ENCODE data around the gene ZNF98.

ZNF98 gene

DNA sequence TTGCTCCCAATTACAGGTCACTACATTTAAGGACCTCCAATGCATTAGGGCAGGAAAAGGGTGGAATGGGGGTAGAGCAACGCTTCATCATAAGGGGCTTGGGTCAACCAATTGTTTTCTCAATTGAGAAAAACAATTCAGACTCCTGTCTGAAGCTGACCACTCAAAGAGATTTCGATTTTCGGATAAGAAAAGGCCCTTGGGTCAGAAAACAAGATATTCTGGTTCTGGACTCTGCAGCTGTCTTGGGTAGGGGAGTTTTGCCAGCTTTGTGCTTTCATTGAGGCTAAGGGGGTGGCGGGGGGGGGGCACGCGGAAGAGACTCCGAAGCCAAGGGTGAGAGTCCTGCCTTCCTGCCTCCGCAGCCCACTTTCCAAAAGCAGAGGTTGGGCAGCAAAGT lies 4.8 kb upstream of the ZNF98 start:
- POLR2A ChIA-PET: no interaction called here
- CTCF ChIA-PET: no interaction called here

DNA sequence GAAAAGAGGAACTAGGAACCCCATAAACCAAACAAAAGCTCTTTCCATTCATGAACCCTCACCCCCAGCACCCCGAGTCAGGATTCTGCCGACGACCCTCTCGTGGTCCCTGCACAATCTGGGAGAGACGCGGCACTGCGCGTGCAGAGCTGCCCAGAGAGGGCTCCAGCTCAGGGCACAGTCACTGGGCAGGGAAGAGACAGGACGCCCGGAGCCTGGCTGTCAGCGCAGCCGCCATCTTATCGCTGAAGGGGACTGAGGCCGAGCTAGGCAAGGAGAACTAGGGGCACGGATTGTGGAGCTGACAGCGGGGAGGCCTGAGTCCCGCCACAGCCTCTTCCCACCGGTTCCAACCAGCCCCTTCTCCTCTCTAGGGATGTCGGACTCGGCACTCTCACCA lies 349 bp downstream of the ZNF98 start:
- POLR2A ChIA-PET: no interaction called here
- TF ChIP-seq BHLHE40 (IDR thresholded peaks at IDR 0.05; ENCODE audit: borderline replicate concordance) (no peak), ELF4 (IDR thresholded peaks at IDR 0.05) (no peak), ARNT (IDR thresholded peaks at IDR 0.05) (no peak), TARDBP (IDR thresholded peaks at IDR 0.05) (no peak), FOXM1 (IDR thresholded peaks at IDR 0.05; ENCODE audit: borderline replicate concordance) (no peak), NFRKB (IDR thresholded peaks at IDR 0.05) (no peak)
- CTCF ChIA-PET: no interaction called here
- DNase-seq (ENCODE audit: extremely low spot score): no peak

More for the DNA sequence above, 4.8 kb upstream of the ZNF98 start:
- DNase-seq (ENCODE audit: extremely low spot score): no peak
- TF ChIP-seq LEF1 (IDR thresholded peaks at IDR 0.05; ENCODE audit: borderline replicate concordance) (no peak), HDGF (IDR thresholded peaks at IDR 0.05; ENCODE audit: borderline replicate concordance) (no peak), ZNF384 (IDR thresholded peaks at IDR 0.05) (no peak), SP1 (IDR thresholded peaks at IDR 0.05) (no peak), FOXA1 (IDR thresholded peaks at IDR 0.05) (no peak), ARNT (IDR thresholded peaks at IDR 0.05) (no peak), TARDBP (IDR thresholded peaks at IDR 0.05) (no peak), ELF4 (IDR thresholded peaks at IDR 0.05) (no peak), BHLHE40 (IDR thresholded peaks at IDR 0.05; ENCODE audit: borderline replicate concordance) (no peak), L3MBTL2 (conservative IDR thresholded peaks at IDR 0.05) (no peak), FOXM1 (IDR thresholded peaks at IDR 0.05; ENCODE audit: borderline replicate concordance) (no peak), FOXK2 (IDR thresholded peaks at IDR 0.05) (no peak), CTBP1 (IDR thresholded peaks at IDR 0.05; ENCODE audit: borderline replicate concordance) (no peak)

DNA sequence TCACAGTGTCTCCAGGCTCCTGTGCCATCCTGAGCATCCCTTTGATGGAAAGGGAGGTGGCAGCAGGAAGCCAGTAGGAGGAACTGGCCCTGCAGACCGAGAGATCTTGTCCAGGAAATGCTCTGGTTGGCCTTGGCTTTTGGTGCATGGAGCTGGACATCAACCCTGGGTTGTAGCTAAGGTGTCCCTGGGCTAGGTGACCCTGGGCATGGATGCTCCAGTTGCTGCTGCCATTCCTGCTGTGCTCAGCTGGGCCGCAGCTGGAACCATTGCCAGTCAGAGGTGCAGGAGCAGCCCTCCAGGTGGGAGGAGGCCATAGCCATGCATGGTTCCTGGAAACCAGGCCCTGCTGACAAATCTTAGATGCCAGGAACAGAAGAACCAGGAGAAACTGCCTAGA lies 67.5 kb downstream of the ZNF98 start:
- no peak for DNase-seq (ENCODE audit: extremely low spot score)
- CTCF ChIA-PET: no interaction called here
- POLR2A ChIA-PET: no interaction called here
- no peak for TF ChIP-seq SUZ12 (IDR thresholded peaks at IDR 0.05)
- no peak for TF ChIP-seq L3MBTL2 (conservative IDR thresholded peaks at IDR 0.05)
- no peak for TF ChIP-seq CTBP1 (IDR thresholded peaks at IDR 0.05; ENCODE audit: borderline replicate concordance)
- no peak for TF ChIP-seq TARDBP (IDR thresholded peaks at IDR 0.05)
- no peak for TF ChIP-seq ZNF384 (IDR thresholded peaks at IDR 0.05)
- no peak for TF ChIP-seq FOXM1 (IDR thresholded peaks at IDR 0.05; ENCODE audit: borderline replicate concordance)
- TF ChIP-seq ELF4 (IDR thresholded peaks at IDR 0.05): no peak
- no peak for TF ChIP-seq LEF1 (IDR thresholded peaks at IDR 0.05; ENCODE audit: borderline replicate concordance)
- no peak for TF ChIP-seq HDGF (IDR thresholded peaks at IDR 0.05; ENCODE audit: borderline replicate concordance)
- no peak for TF ChIP-seq BHLHE40 (IDR thresholded peaks at IDR 0.05; ENCODE audit: borderline replicate concordance)
- TF ChIP-seq NFRKB (IDR thresholded peaks at IDR 0.05): no peak
